Lower lobe of right lung (tissue), 2 donors: ENCODE data around the gene TCF7L1. TPM values are rescaled to one million over a fixed set of nuclear protein-coding genes. Genes with fewer than 3 reads are reported as not detected.
A peak's percentile ranks its signal among the peaks of the same experiment; 100 is the strongest.

Experiments
- ATAC-seq, 2 donors: fragments of 200-7000 bp; cut with Tn5 transposase; one replicate each; pipeline ENCODE4 v1.9.1; 2020 to 2022; ENCODE audit warnings: mild to moderate bottlenecking in 2 of 2, moderate library complexity in 2 of 2
- DNase-seq: peaks from one replicate; pipeline ENCODE4 v3.0.0-alpha.2; 2020
- H3K27ac ChIP-seq: fragments of 200-600 bp; one replicate; pipeline ENCODE4 v1.8.0; 2022
- H3K27me3 ChIP-seq: fragments of 200-600 bp; one replicate; pipeline ENCODE4 v1.8.0; 2022; ENCODE audit warnings: low read depth
- H3K36me3 ChIP-seq: fragments of 200-600 bp; one replicate; pipeline ENCODE4 v1.8.0; 2022; ENCODE audit warnings: mild to moderate bottlenecking
- H3K4me1 ChIP-seq: fragments of 200-600 bp; one replicate; pipeline ENCODE4 v1.8.0; 2022
- H3K4me3 ChIP-seq: fragments of 200-600 bp; one replicate; pipeline ENCODE4 v1.8.0; 2022; ENCODE audit warnings: mild to moderate bottlenecking
- H3K9me3 ChIP-seq: fragments of 200-600 bp; one replicate; pipeline ENCODE4 v1.8.0; 2022
- intact Hi-C: fragments of 100-400 bp; cut with DNase I; formaldehyde crosslinking; loops from one replicate; pipeline ENCODE4 v1.11.0; 2022
- total RNA-seq: library from RNA; stranded (reverse); fragmentation: NEBNext Ultra II Directional; extraction: Animal tissue kit (Norgen Biotek cat#: 25700); gene quantifications from one replicate; pipeline ENCODE4 v1.2.1, GENCODE V29; 2021
- TF ChIP-seq, protein P1 (sequence below): fragments of 200-600 bp; IDR thresholded peaks from one replicate; pipeline ENCODE4 v1.8.0; 2022; ENCODE audit warnings: antibody characterized with exemption, mild to moderate bottlenecking
- donor health status: DM: no; HTN: yes; CAD: no; lungs with severe emphysema.

Gene TCF7L1
- total RNA-seq, 1 donor from 2014 or later: 17.1 TPM

GRCh38 chr2:85257970-85258605 lies 124.9 kb downstream of the TCF7L1 start:
- H3K4me1 ChIP-seq: peaks cover 46% of the 10 kb centered on the region
- ATAC-seq (no peak), DNase-seq (no peak)
- H3K27ac ChIP-seq: peak overlapping the region; percentile 44
- TF ChIP-seq, protein P1, sequence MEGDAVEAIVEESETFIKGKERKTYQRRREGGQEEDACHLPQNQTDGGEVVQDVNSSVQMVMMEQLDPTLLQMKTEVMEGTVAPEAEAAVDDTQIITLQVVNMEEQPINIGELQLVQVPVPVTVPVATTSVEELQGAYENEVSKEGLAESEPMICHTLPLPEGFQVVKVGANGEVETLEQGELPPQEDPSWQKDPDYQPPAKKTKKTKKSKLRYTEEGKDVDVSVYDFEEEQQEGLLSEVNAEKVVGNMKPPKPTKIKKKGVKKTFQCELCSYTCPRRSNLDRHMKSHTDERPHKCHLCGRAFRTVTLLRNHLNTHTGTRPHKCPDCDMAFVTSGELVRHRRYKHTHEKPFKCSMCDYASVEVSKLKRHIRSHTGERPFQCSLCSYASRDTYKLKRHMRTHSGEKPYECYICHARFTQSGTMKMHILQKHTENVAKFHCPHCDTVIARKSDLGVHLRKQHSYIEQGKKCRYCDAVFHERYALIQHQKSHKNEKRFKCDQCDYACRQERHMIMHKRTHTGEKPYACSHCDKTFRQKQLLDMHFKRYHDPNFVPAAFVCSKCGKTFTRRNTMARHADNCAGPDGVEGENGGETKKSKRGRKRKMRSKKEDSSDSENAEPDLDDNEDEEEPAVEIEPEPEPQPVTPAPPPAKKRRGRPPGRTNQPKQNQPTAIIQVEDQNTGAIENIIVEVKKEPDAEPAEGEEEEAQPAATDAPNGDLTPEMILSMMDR: no peak
- H3K36me3 ChIP-seq: no peaks in the 10 kb centered on the region
- H3K9me3 ChIP-seq: no peaks in the 10 kb centered on the region
- H3K4me3 ChIP-seq: no peak overlapping the region
- intact Hi-C loops: no loop called here
- H3K27me3 ChIP-seq: no peaks in the 10 kb centered on the region

DNA sequence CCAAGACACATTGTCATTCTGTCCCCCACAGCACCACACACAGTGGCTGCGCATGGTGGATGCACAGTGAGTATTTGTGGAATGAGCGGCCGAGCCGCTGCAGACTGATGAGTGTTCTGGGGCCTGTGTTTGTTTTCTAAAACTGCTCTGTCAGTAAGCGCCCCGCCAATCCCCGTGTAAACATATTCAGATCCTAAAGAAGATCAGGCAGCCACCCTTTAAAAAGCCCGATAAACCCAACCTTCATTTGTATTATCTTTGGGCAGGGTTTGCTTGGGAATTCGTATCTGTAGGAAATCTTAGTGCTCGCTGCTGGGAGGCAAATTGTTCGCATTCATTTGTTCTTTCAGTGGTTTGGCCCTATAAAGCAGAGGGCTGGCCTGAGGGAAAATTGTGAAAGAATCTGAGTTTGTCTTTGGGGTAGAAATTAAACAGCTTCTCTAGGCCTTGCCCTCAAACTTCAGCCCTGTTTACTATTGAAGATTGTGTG lies 126.0 kb downstream of the TCF7L1 start:
- TF ChIP-seq, protein P1: no peak
- Histone ChIP-seq H3K4me1 (peaks cover 46% of the 10 kb centered on the region), H3K9me3 (no peaks in the 10 kb centered on the region), H3K36me3 (no peaks in the 10 kb centered on the region), H3K27ac (peak overlapping the region; percentile 9), H3K27me3 (no peaks in the 10 kb centered on the region), H3K4me3 (no peak overlapping the region)
- ATAC-seq (no peak), DNase-seq (no peak)
- intact Hi-C loops: no loop called here

- H3K27ac ChIP-seq: no peak overlapping the region
- intact Hi-C loops: no loop called here
- H3K4me3 ChIP-seq: no peak overlapping the region
- no peaks in the 10 kb centered on the region for H3K9me3 ChIP-seq
- TF ChIP-seq, protein P1: no peak
- ATAC-seq: no peak
- no peaks in the 10 kb centered on the region for H3K36me3 ChIP-seq
- peaks cover 43% of the 10 kb centered on the region for H3K4me1 ChIP-seq
- H3K27me3 ChIP-seq: no peaks in the 10 kb centered on the region
- no peak for DNase-seq
These were observed 126.7 kb downstream of the TCF7L1 start for GRCh38 chr2:85259879-85260278.

DNA sequence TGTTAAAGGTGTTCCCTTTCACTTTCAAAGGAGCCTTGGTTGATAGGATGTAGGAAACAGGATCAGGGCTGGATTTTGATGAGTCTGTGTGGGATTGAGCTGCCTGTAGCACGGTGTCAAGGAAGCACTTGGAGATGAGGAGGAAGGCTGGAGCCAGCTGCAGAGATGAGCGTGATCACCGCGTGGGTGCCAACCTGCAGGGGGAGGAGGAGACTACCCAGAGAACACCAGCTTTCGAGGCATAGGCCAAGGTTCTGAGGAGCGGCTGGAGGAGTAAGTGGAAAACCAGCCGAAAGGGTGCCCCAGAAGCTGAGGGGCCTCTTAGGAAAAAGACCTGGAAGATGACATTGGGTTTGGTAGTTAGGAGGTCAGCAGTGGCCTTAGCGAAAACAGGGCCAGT lies 130.4 kb downstream of the TCF7L1 start:
- Histone ChIP-seq H3K36me3 (no peaks in the 10 kb centered on the region), H3K4me1 (peaks cover 24% of the 10 kb centered on the region), H3K9me3 (no peaks in the 10 kb centered on the region), H3K27ac (no peak overlapping the region), H3K27me3 (no peaks in the 10 kb centered on the region), H3K4me3 (no peak overlapping the region)
- TF ChIP-seq, protein P1: no peak
- DNase-seq (no peak), ATAC-seq (no peak)
- intact Hi-C loops: no loop called here

- H3K36me3 ChIP-seq: no peaks in the 10 kb centered on the region
- TF ChIP-seq, protein P1: no peak
- no peaks in the 10 kb centered on the region for H3K27me3 ChIP-seq
- H3K27ac ChIP-seq: no peak overlapping the region
- H3K4me1 ChIP-seq: peaks cover 26% of the 10 kb centered on the region
- H3K4me3 ChIP-seq: no peak overlapping the region
- ATAC-seq (no peak), DNase-seq (no peak)
- intact Hi-C loops: no loop called here
- H3K9me3 ChIP-seq: no peaks in the 10 kb centered on the region
These were observed 131.3 kb downstream of the TCF7L1 start for GRCh38 chr2:85264471-85264870.
